ENCODE measurements around the gene WIPI1.
"Not testable (repeated sequence)": the region's sequence is repeated elsewhere in the genome, so short reads cannot be mapped to it uniquely, and the experiment has no call there.

WIPI1 gene

DNA sequence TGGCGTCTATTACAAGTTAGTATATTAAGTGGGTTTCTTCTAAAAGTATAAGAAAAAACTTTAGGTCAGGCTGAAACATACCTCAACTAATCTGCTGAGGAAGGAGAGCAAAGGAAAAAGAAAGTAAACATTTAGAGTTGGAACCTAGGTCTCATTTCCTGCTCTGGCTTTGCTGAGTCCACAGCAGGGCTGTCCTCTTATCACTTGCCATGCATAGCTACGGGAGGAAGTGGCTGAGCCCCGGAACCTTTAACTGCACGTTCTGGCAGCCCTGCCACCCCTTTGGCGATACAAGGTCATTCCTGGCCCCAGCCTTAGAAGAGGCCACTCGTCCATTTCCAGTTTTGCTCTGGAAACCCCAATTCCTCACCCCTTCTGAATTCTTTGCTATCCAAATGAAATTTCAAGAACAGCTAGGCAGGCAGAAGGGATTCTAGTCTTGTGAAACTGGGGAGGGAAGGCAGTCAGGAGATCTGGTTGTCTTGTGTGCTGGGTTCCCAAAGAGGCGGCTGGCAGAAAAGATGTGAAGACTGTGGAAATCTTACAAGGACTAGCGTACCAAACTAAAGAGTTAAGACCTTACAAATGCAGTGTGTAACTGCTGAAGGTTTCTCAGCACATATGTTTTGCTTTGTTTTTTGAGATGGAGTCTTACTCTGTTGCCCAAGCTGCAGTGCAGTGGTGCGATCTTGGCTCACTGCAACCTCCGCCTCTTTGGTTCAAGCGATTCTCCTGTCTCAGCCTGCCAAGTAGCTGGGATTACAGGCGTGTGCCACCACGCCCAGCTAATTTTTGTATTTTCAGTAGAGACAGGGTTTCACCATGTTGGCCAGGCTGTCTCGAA lies 19.1 kb downstream of the WIPI1 start:
- no peak for DNase-seq (ENCODE audit: low read depth)

- DNase-seq (ENCODE audit: low read depth), result peak; percentile 70
Measured at GRCh38 chr17:68435876-68436842, 21.1 kb downstream of the WIPI1 start.

DNA sequence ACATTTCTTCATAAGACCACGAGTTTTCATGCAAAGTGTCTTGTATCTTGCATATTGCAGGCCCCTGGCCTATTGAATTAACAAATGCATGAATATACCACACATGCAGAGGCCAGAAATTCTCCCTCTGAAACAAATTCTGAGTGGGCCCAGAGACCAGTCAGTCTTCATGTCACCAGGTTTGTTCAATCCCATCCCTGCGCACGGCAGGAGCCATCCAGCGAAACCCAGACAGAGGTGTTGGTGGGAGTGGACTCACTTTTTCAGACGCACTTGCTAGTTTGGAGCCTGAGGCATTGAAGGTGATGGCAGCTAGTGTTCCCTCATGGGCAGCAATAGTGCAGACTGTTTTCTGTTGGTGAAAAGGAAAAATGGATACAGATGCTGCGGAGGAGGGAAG lies 21.9 kb downstream of the WIPI1 start:
- no peak for DNase-seq (ENCODE audit: low read depth)

DNA sequence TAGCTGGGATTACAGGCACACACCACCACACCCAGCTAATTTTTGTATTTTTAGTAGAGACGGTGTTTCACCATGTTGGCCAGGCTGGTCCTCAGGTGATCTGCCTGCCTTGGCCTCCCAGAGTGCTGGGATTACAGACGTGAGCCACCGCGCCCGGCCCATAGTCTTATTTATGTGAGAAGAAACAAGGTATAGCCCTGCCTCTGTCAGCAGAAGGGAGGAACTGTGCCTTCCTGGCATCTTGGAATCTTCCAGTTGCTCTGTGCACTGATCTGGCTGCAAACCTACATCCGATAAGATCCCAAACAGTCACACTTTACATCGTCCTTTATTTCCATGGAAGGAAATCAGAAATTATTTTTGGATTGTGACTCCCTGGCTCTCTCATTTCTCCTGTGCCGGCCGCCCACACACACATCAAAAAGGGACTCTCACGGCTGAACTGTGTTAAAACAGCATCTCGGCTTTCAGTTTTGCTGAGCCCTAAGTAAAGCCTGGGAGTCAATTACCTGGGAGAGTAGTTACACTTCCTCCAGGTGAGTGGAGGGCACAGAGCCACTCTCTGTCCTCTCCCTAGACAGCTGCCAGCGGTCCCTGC lies 23.3 kb downstream of the WIPI1 start:
- DNase-seq (ENCODE audit: low read depth), result no peak

GRCh38 chr17:68433211-68433610 lies 24.1 kb downstream of the WIPI1 start:
- DNase-seq (ENCODE audit: low read depth), result no peak

- no peak for DNase-seq (ENCODE audit: low read depth)
Measured at GRCh38 chr17:68432086-68432864, 25.0 kb downstream of the WIPI1 start.

DNA sequence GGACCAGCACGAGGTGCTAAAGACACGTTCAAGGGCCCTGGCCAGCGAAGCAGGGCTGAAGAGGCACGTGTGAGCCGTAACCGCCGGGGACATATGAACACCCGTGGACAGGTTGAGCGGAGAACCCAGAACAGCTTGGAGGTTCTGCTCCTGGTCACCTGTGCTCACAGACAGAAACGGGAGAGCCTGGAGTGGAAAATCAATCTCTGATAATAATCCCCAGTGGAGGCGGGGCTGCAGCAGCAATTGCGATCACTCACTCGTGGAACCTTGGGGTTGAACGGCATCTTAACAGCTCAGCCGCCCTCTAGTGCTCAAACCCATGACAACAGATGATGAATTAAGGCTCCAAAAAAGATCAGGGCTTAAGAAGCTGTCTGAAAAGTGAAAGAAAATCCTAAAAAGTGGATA lies 25.6 kb downstream of the WIPI1 start:
- DNase-seq (ENCODE audit: low read depth), result no peak

DNA sequence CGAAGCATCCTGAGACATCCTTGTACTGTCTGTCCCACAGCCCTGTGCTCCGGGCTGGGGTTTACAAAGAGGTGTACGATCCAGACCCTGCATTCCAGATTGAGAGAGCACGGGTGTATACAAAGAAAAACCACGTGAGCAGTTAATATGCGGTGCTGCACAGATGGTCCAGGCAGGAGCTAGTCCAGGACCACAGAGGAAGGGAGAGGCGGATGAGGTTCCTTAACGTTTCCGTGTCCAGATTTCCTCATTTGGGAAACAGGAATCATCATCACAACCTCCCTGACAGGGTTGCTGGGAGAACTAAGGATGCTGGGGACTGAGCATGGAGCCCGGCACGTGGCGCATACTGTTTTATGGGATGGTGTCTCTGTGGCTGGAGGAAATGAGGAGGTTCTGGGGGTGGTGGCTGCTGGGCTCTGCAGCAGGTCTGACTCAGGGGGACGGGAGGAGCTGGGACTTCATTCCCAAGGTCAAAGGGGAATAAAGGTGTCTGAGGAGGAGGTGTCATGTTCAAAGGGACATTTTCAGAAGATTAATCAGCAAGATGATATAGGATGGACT lies 26.2 kb downstream of the WIPI1 start:
- DNase-seq (ENCODE audit: low read depth), result no peak

DNA sequence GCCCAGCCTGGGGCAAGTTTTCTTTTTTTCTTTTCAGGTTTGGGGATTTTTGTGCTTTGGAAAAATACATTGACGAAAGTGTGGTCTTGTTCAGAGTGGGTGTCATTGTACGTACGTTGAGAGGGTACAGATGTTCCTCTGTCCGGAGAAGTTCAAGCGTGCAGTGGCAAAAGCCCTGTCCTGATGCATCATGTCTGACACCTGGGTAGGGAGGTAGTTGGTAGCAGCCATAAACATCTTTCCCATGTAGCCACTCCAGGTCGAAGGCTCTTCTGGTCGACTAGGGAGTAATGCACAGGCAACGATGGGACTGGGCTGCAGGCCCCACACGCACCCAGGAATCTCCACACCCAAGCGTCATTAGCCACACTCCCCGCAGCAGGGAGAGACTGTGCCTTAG lies 27.4 kb downstream of the WIPI1 start:
- DNase-seq (ENCODE audit: low read depth), result no peak

- no peak for DNase-seq (ENCODE audit: low read depth)
Measured at GRCh38 chr17:68428498-68429172, 28.7 kb downstream of the WIPI1 start.

- DNase-seq (ENCODE audit: low read depth), result no peak
Measured at GRCh38 chr17:68427575-68427974, 29.7 kb downstream of the WIPI1 start.

- no peak for DNase-seq (ENCODE audit: low read depth)
Measured at GRCh38 chr17:68425979-68426378, 31.3 kb downstream of the WIPI1 start.

DNA sequence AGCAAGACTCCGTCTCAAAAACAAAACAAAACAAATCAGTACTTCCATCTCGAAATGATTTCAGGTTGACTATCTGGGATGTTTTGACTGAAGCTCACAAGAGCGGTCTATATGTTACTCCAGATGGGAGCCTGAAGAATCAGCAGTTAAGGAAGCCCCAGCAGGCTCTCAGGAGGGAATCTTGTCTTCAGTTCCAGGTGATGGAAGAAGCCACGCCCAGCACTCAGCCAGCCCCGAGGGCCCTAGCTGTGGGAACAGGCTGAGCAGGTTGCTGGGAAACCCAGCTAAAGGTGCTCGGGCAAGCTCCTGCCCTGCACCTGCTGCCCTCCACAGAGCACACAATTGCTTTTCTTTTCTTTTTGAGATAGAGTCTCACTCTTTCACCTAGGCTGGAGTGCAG lies 32.4 kb downstream of the WIPI1 start:
- DNase-seq (ENCODE audit: low read depth), result no peak

DNA sequence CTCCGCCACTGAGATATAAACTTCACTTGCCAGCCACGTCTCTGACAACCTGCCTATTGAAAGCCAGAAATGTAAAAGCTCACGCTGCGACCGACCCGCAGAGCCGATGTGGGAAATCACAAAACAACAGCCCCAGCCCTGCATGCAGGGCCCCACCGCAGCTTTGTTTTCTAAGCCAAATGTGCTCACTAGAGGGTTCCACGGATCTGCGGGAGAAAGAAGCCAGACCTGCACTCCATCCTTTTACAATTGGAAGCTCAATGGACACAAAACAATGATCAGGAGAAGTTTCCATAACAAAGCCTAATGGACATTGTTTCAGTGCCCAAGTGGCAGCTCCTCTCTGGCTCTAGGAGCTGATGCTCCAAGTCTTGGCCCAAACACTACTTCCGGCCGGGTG lies 33.1 kb downstream of the WIPI1 start:
- DNase-seq (ENCODE audit: low read depth), result no peak

DNA sequence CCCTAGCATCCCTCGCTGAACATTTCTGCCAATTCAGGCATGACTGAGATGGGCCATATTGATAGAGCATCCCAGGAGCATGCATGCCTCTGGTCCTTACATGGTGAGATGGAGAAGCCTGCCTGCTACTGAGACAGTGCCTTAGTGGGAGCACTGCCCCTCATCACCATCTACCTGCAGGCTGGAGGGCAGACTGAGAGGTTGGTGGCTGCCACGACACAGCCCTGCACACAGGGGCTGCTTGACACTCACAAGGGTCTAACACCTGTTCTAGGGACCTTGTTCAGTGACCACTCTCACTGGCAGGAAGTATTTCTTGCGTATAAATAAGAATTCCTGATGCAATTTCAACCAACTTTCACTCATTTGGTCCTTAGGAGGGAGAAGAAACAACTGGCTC lies 34.0 kb downstream of the WIPI1 start:
- DNase-seq (ENCODE audit: low read depth), result no peak

DNA sequence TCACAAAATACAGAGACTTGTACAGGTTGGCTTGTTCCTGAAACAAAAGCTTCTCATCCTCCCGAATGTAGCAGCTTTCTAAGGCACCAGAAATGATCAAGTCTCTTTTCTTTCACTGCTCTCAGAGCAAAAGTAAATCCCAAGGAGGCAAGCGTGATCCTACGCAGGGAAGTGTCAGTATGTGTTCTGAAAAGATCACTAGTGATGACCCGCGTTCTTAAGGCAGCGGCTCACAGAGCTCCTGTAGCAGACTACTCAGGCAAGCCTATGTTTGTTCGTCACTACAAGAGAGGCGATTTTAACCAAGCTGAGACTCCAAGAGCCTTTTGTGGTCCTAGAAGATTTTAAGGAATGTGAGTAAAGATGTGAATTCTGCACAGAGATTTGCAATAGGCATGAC lies 34.5 kb downstream of the WIPI1 start:
- DNase-seq (ENCODE audit: low read depth), result no peak

- DNase-seq (ENCODE audit: low read depth), result no peak
Measured at GRCh38 chr17:68421486-68421885, 35.8 kb downstream of the WIPI1 start.

DNA sequence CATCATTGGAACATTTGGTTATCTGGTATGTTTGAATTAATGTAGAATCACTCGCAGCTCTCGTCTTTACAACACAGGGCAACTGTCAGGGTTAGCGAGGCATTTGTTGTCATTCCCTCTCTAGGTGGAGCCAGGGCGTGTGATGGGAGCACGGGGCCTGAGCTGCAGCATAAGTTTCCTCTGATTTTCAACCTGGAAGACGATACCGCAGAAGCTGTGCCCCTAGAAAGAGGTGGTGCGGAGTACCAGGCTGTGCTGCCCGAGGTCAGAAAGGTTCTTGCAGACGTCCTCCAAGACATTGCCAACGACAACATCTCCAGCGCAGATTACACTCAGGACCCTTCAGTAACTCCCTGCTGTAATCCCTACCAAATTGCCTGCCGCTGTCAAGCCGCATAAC lies 37.2 kb downstream of the WIPI1 start:
- DNase-seq (ENCODE audit: low read depth), result no peak

DNA sequence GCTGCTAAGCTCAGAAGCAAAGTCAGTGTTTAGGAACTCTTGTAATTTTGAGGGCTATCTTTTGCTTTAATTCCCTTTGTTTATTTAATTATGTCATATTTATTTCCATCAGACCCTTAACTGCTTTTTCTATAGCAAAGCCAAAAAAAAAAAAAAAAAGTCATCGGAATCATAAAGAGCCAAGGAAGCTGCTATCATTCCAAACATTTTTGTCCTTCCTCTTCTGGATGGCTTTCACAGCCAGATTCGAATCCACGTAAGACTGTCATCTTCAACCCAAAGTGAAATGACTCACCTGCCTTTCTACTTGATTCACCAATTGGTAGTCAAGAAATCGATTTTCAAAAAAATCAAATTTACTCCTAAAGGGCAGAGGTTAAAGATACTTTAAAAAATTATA lies 38.4 kb downstream of the WIPI1 start:
- DNase-seq (ENCODE audit: low read depth), result no peak

- no peak for DNase-seq (ENCODE audit: low read depth)
Measured at GRCh38 chr17:68417317-68417716, 40.0 kb downstream of the WIPI1 start.

GRCh38 chr17:68414901-68415300 lies 42.4 kb downstream of the WIPI1 start:
- not testable (repeated sequence) for DNase-seq (ENCODE audit: low read depth)
